Transverse colon (tissue), 4 donors: ENCODE data around the gene PTPRD. TPM values are rescaled to one million over a fixed set of nuclear protein-coding genes. Genes with fewer than 3 reads are reported as not detected.

Experiments used
- DNase-seq: peaks from one replicate; pipeline ENCODE4 v3.0.0-alpha.2; 2019
- H3K27ac ChIP-seq, 4 donors: fragments of 200-600 bp; sonication (generic); 2 replicates each; pipeline ENCODE4 v1.5.1; 2016 to 2018; ENCODE audit warnings: inconsistent platforms in 4 of 4
- H3K27me3 ChIP-seq: fragments of 200-600 bp; sonication (generic); 2 replicates; pipeline ENCODE4 v1.5.1; 2017; ENCODE audit warnings: inconsistent platforms
- H3K36me3 ChIP-seq, 4 donors: fragments of 200-600 bp; sonication (generic); 2 replicates each; pipeline ENCODE4 v1.5.1; 2017 to 2019; ENCODE audit warnings: inconsistent platforms in 4 of 4
- H3K4me1 ChIP-seq, 4 donors: fragments of 200-600 bp; sonication (generic); 2 replicates each; pipeline ENCODE4 v1.5.1; 2017 to 2020; ENCODE audit warnings: inconsistent platforms in 4 of 4
- H3K4me3 ChIP-seq, 4 donors: fragments of 200-600 bp; sonication (generic); 1 replicate in 1 of 4; 2 replicates in 3 of 4; pipeline versions ENCODE4 v1.5.1 to v1.6.1; 2017 to 2019; ENCODE audit warnings: inconsistent platforms in 4 of 4
- H3K9me3 ChIP-seq, 2 donors: fragments of 200-600 bp; sonication (generic); 2 replicates each; pipeline ENCODE4 v1.5.1; 2017 to 2019; ENCODE audit warnings: inconsistent platforms in 2 of 2
- EP300 ChIP-seq: sonication (generic); formaldehyde crosslinking; IDR thresholded peaks from one replicate; pipeline ENCODE4 v1.6.1; 2017; ENCODE audit warnings: antibody characterized with exemption, low read depth
- POLR2A ChIP-seq: fragments of 450-650 bp; IDR thresholded peaks from one replicate; pipeline ENCODE4 v1.6.1; 2016; ENCODE audit warnings: antibody characterized with exemption, mild to moderate bottlenecking, moderate library complexity
- POLR2AphosphoS5 ChIP-seq, 3 donors: sonication (generic); formaldehyde crosslinking; IDR thresholded peaks; one replicate each; pipeline ENCODE4 v1.6.1; 2016; ENCODE audit warnings: antibody characterized with exemption in 3 of 3
- WGBS, 2 donors: methylation state at CpG; one replicate each; pipeline ENCODE4 v1.1.5; 2018; ENCODE audit warnings: low coverage in 1 of 2; 5-methylcytosine and 5-hydroxymethylcytosine counted together
- in situ Hi-C, 4 donors: fragments of 200-750 bp; cut with MboI; loops; one replicate each; pipeline versions ENCODE4 v1.15.0 to v1.15.1; 2017; ENCODE audit warnings: low sequenced_read_pairs in 3 of 4, low pct_ligation_motif_present in 1 of 4, low pct_unique_long_range_greater_than_20kb in 1 of 4
- intact Hi-C: fragments of 100-400 bp; cut with DNase I; formaldehyde crosslinking; loops from one replicate; pipeline ENCODE4 v1.15.1; 2023; ENCODE audit warnings: low total_unique reads
- total RNA-seq, 4 donors: library from RNA; depleted of rRNA; stranded (reverse); fragments of >200 nt; gene quantifications; one replicate each; pipeline ENCODE4 v1.1.0, GENCODE V29; 2016
- TF ChIP-seq, protein P1 (sequence below), 5 experiments: fragments of 200-600 bp in 3 of 5; fragments of 450-650 bp in 2 of 5; sonication (generic) in 3 of 5; IDR thresholded peaks; 1 replicate in 2 of 5; 2 replicates in 3 of 5; pipeline ENCODE4 v1.5.1; 2016 to 2017; ENCODE audit warnings: antibody characterized with exemption in 5 of 5, inconsistent platforms in 3 of 5, mild to moderate bottlenecking in 2 of 5, moderate library complexity in 1 of 5

The PTPRD gene
- total RNA-seq, 4 donors from 2014 or later, result 43.0 to 115 (median 79.1) TPM

DNA sequence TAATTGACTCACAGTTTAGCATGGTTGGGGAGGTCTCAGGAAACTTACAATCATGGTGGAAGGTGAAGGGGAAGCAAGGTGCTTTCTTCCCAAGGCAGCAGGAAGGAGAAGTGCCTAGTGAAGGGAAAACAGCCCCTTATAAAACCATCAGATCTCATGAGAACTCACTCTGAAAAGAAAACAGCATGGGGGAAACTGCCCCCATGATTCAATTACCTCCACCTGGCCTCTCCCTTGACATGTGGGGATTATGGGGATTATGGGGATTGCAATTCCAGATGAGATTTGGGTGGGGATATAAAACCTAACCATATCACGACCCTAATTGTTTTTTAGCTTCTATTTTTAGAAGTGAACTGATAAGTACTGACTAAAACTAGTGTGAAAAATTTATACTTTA lies 1435.7 kb downstream of the PTPRD start:
- 36 to 55% methylated on average over 1 of the region's 1 CpG for WGBS, 2 donors
- in situ Hi-C loops, result no loop called here
- no peak overlapping the region for H3K27ac ChIP-seq
- DNase-seq, result no peak
- no peaks in the 10 kb centered on the region for H3K27me3 ChIP-seq
- no peaks in the 10 kb centered on the region for H3K36me3 ChIP-seq
- intact Hi-C loops, result no loop called here
- H3K9me3 ChIP-seq, result no peaks in the 10 kb centered on the region
- H3K4me3 ChIP-seq, result no peak overlapping the region
- TF ChIP-seq POLR2A (no peak), POLR2AphosphoS5 (IDR thresholded peaks at IDR 0.05) (no peak), EP300 (no peak)
- TF ChIP-seq, protein P1, sequence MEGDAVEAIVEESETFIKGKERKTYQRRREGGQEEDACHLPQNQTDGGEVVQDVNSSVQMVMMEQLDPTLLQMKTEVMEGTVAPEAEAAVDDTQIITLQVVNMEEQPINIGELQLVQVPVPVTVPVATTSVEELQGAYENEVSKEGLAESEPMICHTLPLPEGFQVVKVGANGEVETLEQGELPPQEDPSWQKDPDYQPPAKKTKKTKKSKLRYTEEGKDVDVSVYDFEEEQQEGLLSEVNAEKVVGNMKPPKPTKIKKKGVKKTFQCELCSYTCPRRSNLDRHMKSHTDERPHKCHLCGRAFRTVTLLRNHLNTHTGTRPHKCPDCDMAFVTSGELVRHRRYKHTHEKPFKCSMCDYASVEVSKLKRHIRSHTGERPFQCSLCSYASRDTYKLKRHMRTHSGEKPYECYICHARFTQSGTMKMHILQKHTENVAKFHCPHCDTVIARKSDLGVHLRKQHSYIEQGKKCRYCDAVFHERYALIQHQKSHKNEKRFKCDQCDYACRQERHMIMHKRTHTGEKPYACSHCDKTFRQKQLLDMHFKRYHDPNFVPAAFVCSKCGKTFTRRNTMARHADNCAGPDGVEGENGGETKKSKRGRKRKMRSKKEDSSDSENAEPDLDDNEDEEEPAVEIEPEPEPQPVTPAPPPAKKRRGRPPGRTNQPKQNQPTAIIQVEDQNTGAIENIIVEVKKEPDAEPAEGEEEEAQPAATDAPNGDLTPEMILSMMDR (IDR thresholded peaks at IDR 0.05), result no peak
- H3K4me1 ChIP-seq, result no peaks in the 10 kb centered on the region

DNA sequence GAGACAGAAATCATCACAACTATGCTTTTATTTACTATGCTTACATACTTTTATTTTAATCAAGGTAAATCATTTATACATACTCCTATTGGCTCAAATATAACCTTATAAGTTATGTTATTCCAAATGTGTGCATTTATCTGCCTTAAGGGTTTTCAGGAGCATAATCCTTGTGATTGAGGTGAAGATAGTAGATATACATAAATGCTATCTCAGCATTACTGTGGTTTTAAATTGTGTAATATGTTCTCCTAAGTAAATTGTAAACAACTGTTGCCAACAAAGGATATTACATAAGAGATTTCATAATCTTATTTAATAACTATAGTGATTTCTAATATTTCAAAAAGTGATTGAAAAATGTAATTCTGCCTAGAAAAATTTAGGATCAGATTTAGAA lies 1438.4 kb downstream of the PTPRD start:
- no peak for DNase-seq
- Histone ChIP-seq H3K27me3 (no peaks in the 10 kb centered on the region), H3K4me1 (no peaks in the 10 kb centered on the region), H3K9me3 (no peaks in the 10 kb centered on the region), H3K36me3 (no peaks in the 10 kb centered on the region), H3K27ac (no peak overlapping the region), H3K4me3 (no peak overlapping the region)
- in situ Hi-C loops (loop anchor here in 1 of 4 donors (25.0 kb wide), 1 partner anchor 112 kb away; no protein-coding TSS in a partner anchor), intact Hi-C loops (no loop called here)
- TF ChIP-seq, protein P1 (IDR thresholded peaks at IDR 0.05), result no peak
- TF ChIP-seq EP300, result no peak
- no peak for TF ChIP-seq POLR2AphosphoS5 (IDR thresholded peaks at IDR 0.05)
- no peak for TF ChIP-seq POLR2A

- Histone ChIP-seq H3K4me3 (no peak overlapping the region), H3K27ac (no peak overlapping the region), H3K27me3 (no peaks in the 10 kb centered on the region), H3K36me3 (no peaks in the 10 kb centered on the region), H3K9me3 (no peaks in the 10 kb centered on the region), H3K4me1 (no peaks in the 10 kb centered on the region)
- intact Hi-C loops (no loop called here), in situ Hi-C loops (loop anchor here in 1 of 4 donors (25.0 kb wide), 1 partner anchor 111 kb away; no protein-coding TSS in a partner anchor)
- DNase-seq, result no peak
- no peak for TF ChIP-seq POLR2AphosphoS5 (IDR thresholded peaks at IDR 0.05)
- TF ChIP-seq, protein P1 (IDR thresholded peaks at IDR 0.05), result no peak
- no peak for TF ChIP-seq POLR2A
- no peak for TF ChIP-seq EP300
- 80% methylated on average over 1 of the region's 1 CpG; no CpG with 5 or more reads in 1 of the 2 donors for WGBS, 2 donors
Measured at GRCh38 chr9:9173264-9173663, 1439.5 kb downstream of the PTPRD start.

- H3K27me3 ChIP-seq, result no peaks in the 10 kb centered on the region
- TF ChIP-seq POLR2A, result no peak
- no peak for TF ChIP-seq POLR2AphosphoS5 (IDR thresholded peaks at IDR 0.05)
- TF ChIP-seq EP300, result no peak
- no peaks in the 10 kb centered on the region for H3K9me3 ChIP-seq
- in situ Hi-C loops, result loop anchor here in 1 of 4 donors (25.0 kb wide), 1 partner anchor 108 kb away; no protein-coding TSS in a partner anchor
- intact Hi-C loops, result no loop called here
- no peaks in the 10 kb centered on the region for H3K36me3 ChIP-seq
- WGBS, 2 donors, result 41 to 46% methylated on average over 4 of the region's 4 CpGs
- H3K4me3 ChIP-seq, result no peak overlapping the region
- no peak overlapping the region for H3K27ac ChIP-seq
- H3K4me1 ChIP-seq, result no peaks in the 10 kb centered on the region
- DNase-seq, result no peak
Measured at GRCh38 chr9:9170439-9171134, 1442.2 kb downstream of the PTPRD start.
